Measurements from ENCODE around the gene NSD2. TPM values are rescaled to one million over a fixed set of nuclear protein-coding genes. Genes with fewer than 3 reads are reported as not detected.

Gene NSD2
- total and polyA plus RNA-seq, 2 donors (not counting 1 experiment from before 2014, with no cell fraction given): 14.2 to 64.8 TPM

DNA sequence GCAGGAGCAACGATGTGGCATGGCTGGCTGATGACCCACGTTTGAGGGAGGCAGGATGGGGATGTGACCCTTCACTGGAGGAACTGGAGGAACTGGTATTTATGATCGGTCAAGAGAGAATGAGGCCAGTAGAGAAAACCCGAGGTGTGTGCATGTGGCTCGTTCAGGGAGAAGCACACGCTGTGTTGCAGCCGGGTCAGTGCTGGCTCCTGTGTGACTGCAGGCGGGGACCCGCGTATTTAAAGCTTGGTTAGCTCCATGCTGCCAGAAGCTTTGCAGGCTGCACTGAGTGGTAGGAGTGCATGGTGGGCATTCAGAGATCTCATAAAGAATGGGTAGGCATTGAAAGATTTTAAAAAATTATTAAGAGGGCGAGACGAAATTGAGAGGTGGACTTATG is 85.4 kb downstream of the NSD2 start:
- no peaks in the 10 kb centered on the region for H3K27me3 Mint-ChIP-seq
- no peak for TF ChIP-seq CTCF (IDR thresholded peaks at IDR 0.05)
- TF ChIP-seq EZH2 (IDR thresholded peaks at IDR 0.05; ENCODE audit: borderline replicate concordance, insufficient read depth, low read depth, low read length, poor library complexity, severe bottlenecking): no peak
- no peaks in the 10 kb centered on the region for H3K9me3 Mint-ChIP-seq (ENCODE audit: insufficient read depth)
- no peaks in the 10 kb centered on the region for H3K4me1 Mint-ChIP-seq
- no peaks in the 10 kb centered on the region for H3K27me3 ChIP-seq (replicated peaks in 1 of 4; ENCODE audit: control extremely low read depth in 1 of 4, control insufficient read depth in 3 of 4, insufficient read depth in 4 of 4, low read length in 3 of 4)
- no peak overlapping the region for H3K27ac ChIP-seq (ENCODE audit: low read length in 2 of 2)
- H4K20me1 ChIP-seq (ENCODE audit: control insufficient read depth, insufficient read depth, low read length, poor library complexity, severe bottlenecking): no peaks in the 10 kb centered on the region
- H3K4me3 ChIP-seq (ENCODE audit: control extremely low read depth in 1 of 5, extremely low read depth in 1 of 5, insufficient read depth in 1 of 5, low read depth in 2 of 5, low read length in 4 of 5): no peak overlapping the region
- H3K4me3 Mint-ChIP-seq: no peak overlapping the region
- H3K79me2 ChIP-seq (ENCODE audit: control insufficient read depth, insufficient read depth, low read length): no peaks in the 10 kb centered on the region
- no peak overlapping the region for H3K27ac Mint-ChIP-seq
- DNase-seq (no peak), ATAC-seq (ENCODE audit: low read depth) (no peak)
- peaks cover 0 to 45% of the 10 kb centered on the region in 2 experiments for H3K36me3 ChIP-seq (replicated peaks in 1 of 2; ENCODE audit: control extremely low read depth in 1 of 2, control insufficient read depth in 1 of 2, extremely low read depth in 1 of 2, insufficient read depth in 2 of 2, low read length in 1 of 2)
- 98% methylated on average over 12 of the region's 12 CpGs for WGBS (ENCODE audit: insufficient coverage)
- CTCF ChIA-PET: no interaction called here
- H3K9ac ChIP-seq (ENCODE audit: low read length): no peak overlapping the region
- no peak overlapping the region for H3K4me2 ChIP-seq (replicated peaks; ENCODE audit: low read depth, low read length, poor library complexity, severe bottlenecking)
- POLR2A ChIA-PET: no interaction called here
- H2AFZ ChIP-seq (ENCODE audit: insufficient read depth, low read depth, low read length, poor library complexity, severe bottlenecking): no peak overlapping the region
- H3K9me3 ChIP-seq (ENCODE audit: control extremely low read depth in 1 of 3, control insufficient read depth in 2 of 3, insufficient read depth in 1 of 3, low read length in 2 of 3): no peaks in the 10 kb centered on the region
- intact Hi-C loops (cut with micrococcal nuclease): no loop called here
- no peaks in the 10 kb centered on the region for H3K4me1 ChIP-seq (ENCODE audit: control insufficient read depth in 2 of 2, insufficient read depth in 2 of 2, low read length in 2 of 2)

GRCh38 chr4:1958276-1959103 is 87.3 kb downstream of the NSD2 start:
- intact Hi-C loops (cut with micrococcal nuclease): no loop called here
- H3K9me3 Mint-ChIP-seq (ENCODE audit: insufficient read depth): no peaks in the 10 kb centered on the region
- no peak overlapping the region for H3K27ac ChIP-seq (ENCODE audit: low read length in 2 of 2)
- H3K4me3 Mint-ChIP-seq: no peak overlapping the region
- no peaks in the 10 kb centered on the region for H3K79me2 ChIP-seq (ENCODE audit: control insufficient read depth, insufficient read depth, low read length)
- H3K4me2 ChIP-seq (replicated peaks; ENCODE audit: low read depth, low read length, poor library complexity, severe bottlenecking): no peak overlapping the region
- H3K36me3 ChIP-seq (replicated peaks in 1 of 2; ENCODE audit: control extremely low read depth in 1 of 2, control insufficient read depth in 1 of 2, extremely low read depth in 1 of 2, insufficient read depth in 2 of 2, low read length in 1 of 2): peaks cover 0 to 57% of the 10 kb centered on the region in 2 experiments
- ATAC-seq (ENCODE audit: low read depth) (no peak), DNase-seq (no peak)
- H3K4me1 Mint-ChIP-seq: no peaks in the 10 kb centered on the region
- 97% methylated on average over 14 of the region's 15 CpGs for WGBS (ENCODE audit: insufficient coverage)
- H3K4me3 ChIP-seq (ENCODE audit: control extremely low read depth in 1 of 5, extremely low read depth in 1 of 5, insufficient read depth in 1 of 5, low read depth in 2 of 5, low read length in 4 of 5): no peak overlapping the region
- H3K9me3 ChIP-seq (ENCODE audit: control extremely low read depth in 1 of 3, control insufficient read depth in 2 of 3, insufficient read depth in 1 of 3, low read length in 2 of 3): no peaks in the 10 kb centered on the region
- CTCF ChIA-PET: no interaction called here
- no peak overlapping the region for H3K9ac ChIP-seq (ENCODE audit: low read length)
- no peak overlapping the region for H2AFZ ChIP-seq (ENCODE audit: insufficient read depth, low read depth, low read length, poor library complexity, severe bottlenecking)
- POLR2A ChIA-PET: no interaction called here
- H3K4me1 ChIP-seq (ENCODE audit: control insufficient read depth in 2 of 2, insufficient read depth in 2 of 2, low read length in 2 of 2): no peaks in the 10 kb centered on the region
- no peaks in the 10 kb centered on the region for H3K27me3 ChIP-seq (replicated peaks in 1 of 4; ENCODE audit: control extremely low read depth in 1 of 4, control insufficient read depth in 3 of 4, insufficient read depth in 4 of 4, low read length in 3 of 4)
- TF ChIP-seq CTCF (IDR thresholded peaks at IDR 0.05): no peak
- no peak for TF ChIP-seq EZH2 (IDR thresholded peaks at IDR 0.05; ENCODE audit: borderline replicate concordance, insufficient read depth, low read depth, low read length, poor library complexity, severe bottlenecking)
- H3K27ac Mint-ChIP-seq: no peak overlapping the region
- H4K20me1 ChIP-seq (ENCODE audit: control insufficient read depth, insufficient read depth, low read length, poor library complexity, severe bottlenecking): no peaks in the 10 kb centered on the region
- H3K27me3 Mint-ChIP-seq: no peaks in the 10 kb centered on the region
